ENCODE results near the gene RNF5. TPM values are rescaled to one million over a fixed set of nuclear protein-coding genes. Genes with fewer than 3 reads are reported as not detected.
"Not testable (repeated sequence)": the region's sequence is repeated elsewhere in the genome, so short reads cannot be mapped to it uniquely, and the experiment has no call there.

RNF5 gene
- total RNA-seq, 8 experiments from 2014 or later, result 40.1 to 152 (median 98.5) TPM

GRCh38 chr6:32190054-32190851, 12.0 kb downstream of the RNF5 start, which contains the start of gene PBX2:
TSS of gene PBX2 (minus strand) at chr6:32190202. CDS start at chr6:32189915, 287 bp downstream.
- ATAC-seq (replicated peaks in 6 of 8), result peak; percentile 19 to 73 (median 68)
- in situ Hi-C loops (cut with MboI; ENCODE audit: low pct_unique_long_range_greater_than_20kb in 2 of 9, low sequenced_read_pairs in 9 of 9, unreplicated experiment in 9 of 9), result loop anchor here in 1 of 9 experiments (25.0 kb wide), 1 partner anchor 653 kb away; the partner anchor contains the start of genes ATP6V1G2, DDX39B, MCCD1 and NFKBIL1
- peak within 1 kb of the TSS; percentile 42 to 68 (median 65) for H3K4me3 ChIP-seq
- H3K4me1 ChIP-seq (replicated peaks in 1 of 2), result peaks cover 22 to 33% of the 10 kb centered on the region in 2 donors
- WGBS, 10 experiments, result 0% methylated on average over 1 to 3 of the region's 23 CpGs; no CpG with 5 or more reads in 8 of the 10 experiments
- H3K27ac ChIP-seq, result peak within 1 kb of the TSS; percentile 86 to 88

GRCh38 chr6:32190911-32191677, 12.9 kb downstream of the RNF5 start:
- no peak for ATAC-seq (replicated peaks in 6 of 8)
- Histone ChIP-seq H3K4me1 (replicated peaks in 1 of 2) (peaks cover 18 to 26% of the 10 kb centered on the region in 2 donors), H3K4me3 (peak overlapping the region; percentile 42 to 68 (median 65)), H3K27ac (peak overlapping the region; percentile 86 to 88)
- in situ Hi-C loops (cut with MboI; ENCODE audit: low pct_unique_long_range_greater_than_20kb in 2 of 9, low sequenced_read_pairs in 9 of 9, unreplicated experiment in 9 of 9), result loop anchor here in 1 of 9 experiments (25.0 kb wide), 1 partner anchor 654 kb away; the partner anchor contains the start of genes ATP6V1G2, DDX39B, MCCD1 and NFKBIL1
- WGBS, 10 experiments, result 67 to 100% (median 79%) methylated on average over 1 to 3 of the region's 8 CpGs; no CpG with 5 or more reads in 5 of the 10 experiments

- in situ Hi-C loops (cut with MboI; ENCODE audit: low pct_unique_long_range_greater_than_20kb in 2 of 9, low sequenced_read_pairs in 9 of 9, unreplicated experiment in 9 of 9), result loop anchor here in 1 of 9 experiments (25.0 kb wide), 1 partner anchor 655 kb away; the partner anchor contains the start of genes ATP6V1G2, DDX39B, MCCD1 and NFKBIL1
- WGBS, 10 experiments, result 100% methylated on average over 1 of the region's 15 CpGs; no CpG with 5 or more reads in 9 of the 10 experiments
- Histone ChIP-seq H3K4me1 (replicated peaks in 1 of 2) (peaks cover 23 to 24% of the 10 kb centered on the region in 2 donors), H3K4me3 (no peak overlapping the region), H3K27ac (no peak overlapping the region)
- ATAC-seq (replicated peaks in 6 of 8), result no peak
Observed at GRCh38 chr6:32191696-32192607, 13.7 kb downstream of the RNF5 start.

- Histone ChIP-seq H3K27ac (no peak within 1 kb of the TSS), H3K4me1 (replicated peaks in 1 of 2) (peaks cover 29 to 30% of the 10 kb centered on the region in 2 donors), H3K4me3 (no peak within 1 kb of the TSS)
- no peak for ATAC-seq (replicated peaks in 6 of 8)
- in situ Hi-C loops (cut with MboI; ENCODE audit: low pct_unique_long_range_greater_than_20kb in 2 of 9, low sequenced_read_pairs in 9 of 9, unreplicated experiment in 9 of 9), result loop anchor here in 1 of 9 experiments (25.0 kb wide), 1 partner anchor 655 kb away; the partner anchor contains the start of genes ATP6V1G2, DDX39B, MCCD1 and NFKBIL1
- 43% methylated on average over 1 of the region's 5 CpGs; no CpG with 5 or more reads in 9 of the 10 experiments for WGBS, 10 experiments
Observed at GRCh38 chr6:32192608-32193039, 14.4 kb downstream of the RNF5 start, which contains the start of gene GPSM3. TSS of gene GPSM3 (minus strand) at chr6:32192643. CDS start at chr6:32192513, 130 bp downstream.

- 70 to 91% (median 86%) methylated on average over 4 to 10 of the region's 13 CpGs; no CpG with 5 or more reads in 5 of the 10 experiments for WGBS, 10 experiments
- not testable (repeated sequence) for ATAC-seq (replicated peaks in 6 of 8); H3K27ac ChIP-seq; H3K4me3 ChIP-seq
- H3K4me1 ChIP-seq (replicated peaks in 1 of 2), result peaks cover 28 to 31% of the 10 kb centered on the region in 2 donors
- in situ Hi-C loops (cut with MboI; ENCODE audit: low pct_unique_long_range_greater_than_20kb in 2 of 9, low sequenced_read_pairs in 9 of 9, unreplicated experiment in 9 of 9), result loop anchor here in 1 of 9 experiments (25.0 kb wide), 1 partner anchor 656 kb away; the partner anchor contains the start of genes ATP6V1G2, DDX39B, MCCD1 and NFKBIL1
Observed at GRCh38 chr6:32193096-32193495, 14.9 kb downstream of the RNF5 start.

GRCh38 chr6:32194388-32194787, 16.2 kb downstream of the RNF5 start:
- Histone ChIP-seq H3K4me3 (no peak overlapping the region), H3K4me1 (replicated peaks in 1 of 2) (peaks cover 22 to 24% of the 10 kb centered on the region in 2 donors), H3K27ac (peak overlapping the region in 1 of 2 donors; percentile 83)
- in situ Hi-C loops (cut with MboI; ENCODE audit: low pct_unique_long_range_greater_than_20kb in 2 of 9, low sequenced_read_pairs in 9 of 9, unreplicated experiment in 9 of 9), result loop anchor here in 1 of 9 experiments (25.0 kb wide), 1 partner anchor 657 kb away; the partner anchor contains the start of genes ATP6V1G2, DDX39B, MCCD1 and NFKBIL1
- WGBS, 10 experiments, result 86 to 100% (median 96%) methylated on average over 1 to 4 of the region's 4 CpGs; no CpG with 5 or more reads in 1 of the 10 experiments
- ATAC-seq (replicated peaks in 6 of 8), result no peak

- Histone ChIP-seq H3K4me1 (replicated peaks in 1 of 2) (peaks cover 22 to 24% of the 10 kb centered on the region in 2 donors), H3K27ac (peak overlapping the region; percentile 80 to 83), H3K4me3 (peak overlapping the region; percentile 35 to 42 (median 39))
- WGBS, 10 experiments, result 0 to 90% (median 50%) methylated on average over 2 to 5 of the region's 15 CpGs; no CpG with 5 or more reads in 3 of the 10 experiments
- in situ Hi-C loops (cut with MboI; ENCODE audit: low pct_unique_long_range_greater_than_20kb in 2 of 9, low sequenced_read_pairs in 9 of 9, unreplicated experiment in 9 of 9), result loop anchor here in 1 of 9 experiments (25.0 kb wide), 1 partner anchor 658 kb away; the partner anchor contains the start of genes ATP6V1G2, DDX39B, MCCD1 and NFKBIL1
- peak in 6 of 8 experiments; percentile 6 to 87 (median 81) for ATAC-seq (replicated peaks in 6 of 8)
Observed at GRCh38 chr6:32194825-32195651, 16.8 kb downstream of the RNF5 start.

GRCh38 chr6:32195652-32195901, 17.4 kb downstream of the RNF5 start:
- ATAC-seq (replicated peaks in 6 of 8), result peak in 4 of 8 experiments; percentile 82 to 89 (median 84)
- in situ Hi-C loops (cut with MboI; ENCODE audit: low pct_unique_long_range_greater_than_20kb in 2 of 9, low sequenced_read_pairs in 9 of 9, unreplicated experiment in 9 of 9), result loop anchor here in 1 of 9 experiments (25.0 kb wide), 1 partner anchor 658 kb away; the partner anchor contains the start of genes ATP6V1G2, DDX39B, MCCD1 and NFKBIL1
- 0% methylated on average over 1 to 6 of the region's 25 CpGs; no CpG with 5 or more reads in 6 of the 10 experiments for WGBS, 10 experiments
- peak overlapping the region in 1 of 2 donors; percentile 99 for H3K27ac ChIP-seq
- H3K4me1 ChIP-seq (replicated peaks in 1 of 2), result peaks cover 22 to 24% of the 10 kb centered on the region in 2 donors
- peak overlapping the region; percentile 43 to 63 (median 50) for H3K4me3 ChIP-seq

GRCh38 chr6:32195902-32196681, 17.9 kb downstream of the RNF5 start:
- Histone ChIP-seq H3K4me1 (replicated peaks in 1 of 2) (peaks cover 17 to 20% of the 10 kb centered on the region in 2 donors), H3K4me3 (peak overlapping the region; percentile 43 to 63 (median 50)), H3K27ac (peak overlapping the region; percentile 99 to 100)
- 0 to 4% (median 0%) methylated on average over 3 to 7 of the region's 58 CpGs; no CpG with 5 or more reads in 6 of the 10 experiments for WGBS, 10 experiments
- in situ Hi-C loops (cut with MboI; ENCODE audit: low pct_unique_long_range_greater_than_20kb in 2 of 9, low sequenced_read_pairs in 9 of 9, unreplicated experiment in 9 of 9), result loop anchor here in 1 of 9 experiments (25.0 kb wide), 1 partner anchor 659 kb away; the partner anchor contains the start of genes ATP6V1G2, DDX39B, MCCD1 and NFKBIL1
- ATAC-seq (replicated peaks in 6 of 8), result peak; percentile 80 to 89 (median 84)

Measured in motor neuron (in vitro differentiated cells).